HG03565 (cell line): ENCODE measurements around the gene MYO5A.
"Not testable (repeated sequence)": the region's sequence is repeated elsewhere in the genome, so short reads cannot be mapped to it uniquely, and the experiment has no call there.

Experiments used
- ATAC-seq: cut with Tn5 transposase; IDR thresholded peaks from one replicate; pipeline ENCODE4 v1.9.1; 2021; ENCODE audit warnings: mild to moderate bottlenecking, moderate library complexity; ENCODE audit not compliant: unreplicated experiment

The MYO5A gene

GRCh38 chr15:52466134-52466701 lies 62.5 kb downstream of the MYO5A start:
- peak; percentile 84 for ATAC-seq

DNA sequence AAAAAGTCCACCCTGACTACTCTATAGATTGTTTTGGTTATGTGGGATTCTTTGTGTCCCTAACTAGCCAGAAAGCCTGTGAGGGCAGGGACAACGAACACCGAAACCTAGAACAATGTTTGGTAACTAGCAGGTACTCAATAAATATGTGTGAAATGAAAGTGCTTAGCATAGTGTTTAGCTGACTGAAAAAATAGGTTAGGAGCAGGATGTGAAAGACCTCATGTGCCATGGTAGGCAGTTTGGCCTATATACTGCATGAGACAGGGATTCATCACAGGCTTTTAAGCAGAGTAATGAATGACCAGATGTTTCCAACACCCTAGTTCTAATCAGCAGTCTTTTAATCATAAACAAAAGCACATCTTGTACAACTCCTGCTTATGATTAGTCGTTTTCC lies 64.2 kb downstream of the MYO5A start:
- peak; percentile 52 for ATAC-seq

GRCh38 chr15:52464040-52464439 lies 64.6 kb downstream of the MYO5A start:
- no peak for ATAC-seq

GRCh38 chr15:52463638-52464037 lies 65.0 kb downstream of the MYO5A start:
- ATAC-seq = no peak

GRCh38 chr15:52462806-52463360 lies 65.8 kb downstream of the MYO5A start:
- ATAC-seq = no peak

DNA sequence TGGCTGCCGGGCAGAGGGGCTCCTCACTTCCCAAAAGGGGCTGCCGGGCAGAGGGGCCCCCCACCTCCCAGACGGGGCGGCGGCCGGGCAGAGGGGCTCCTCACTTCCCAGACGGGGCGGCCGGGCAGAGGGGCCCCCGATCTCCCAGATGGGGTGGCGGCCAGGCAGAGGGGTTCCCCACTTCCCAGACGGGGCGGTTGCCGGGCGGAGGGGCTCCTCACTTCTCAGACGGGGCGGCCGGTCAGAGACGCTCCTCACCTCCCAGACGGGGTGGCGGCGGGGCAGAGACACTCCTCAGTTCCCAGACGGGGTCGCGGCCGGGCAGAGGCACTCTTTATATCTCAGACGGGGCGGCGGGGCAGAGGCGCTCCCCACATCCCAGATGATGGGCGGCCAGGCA lies 69.0 kb downstream of the MYO5A start:
- not testable (repeated sequence) for ATAC-seq

GRCh38 chr15:52459265-52459664 lies 69.4 kb downstream of the MYO5A start:
- ATAC-seq = not testable (repeated sequence)

DNA sequence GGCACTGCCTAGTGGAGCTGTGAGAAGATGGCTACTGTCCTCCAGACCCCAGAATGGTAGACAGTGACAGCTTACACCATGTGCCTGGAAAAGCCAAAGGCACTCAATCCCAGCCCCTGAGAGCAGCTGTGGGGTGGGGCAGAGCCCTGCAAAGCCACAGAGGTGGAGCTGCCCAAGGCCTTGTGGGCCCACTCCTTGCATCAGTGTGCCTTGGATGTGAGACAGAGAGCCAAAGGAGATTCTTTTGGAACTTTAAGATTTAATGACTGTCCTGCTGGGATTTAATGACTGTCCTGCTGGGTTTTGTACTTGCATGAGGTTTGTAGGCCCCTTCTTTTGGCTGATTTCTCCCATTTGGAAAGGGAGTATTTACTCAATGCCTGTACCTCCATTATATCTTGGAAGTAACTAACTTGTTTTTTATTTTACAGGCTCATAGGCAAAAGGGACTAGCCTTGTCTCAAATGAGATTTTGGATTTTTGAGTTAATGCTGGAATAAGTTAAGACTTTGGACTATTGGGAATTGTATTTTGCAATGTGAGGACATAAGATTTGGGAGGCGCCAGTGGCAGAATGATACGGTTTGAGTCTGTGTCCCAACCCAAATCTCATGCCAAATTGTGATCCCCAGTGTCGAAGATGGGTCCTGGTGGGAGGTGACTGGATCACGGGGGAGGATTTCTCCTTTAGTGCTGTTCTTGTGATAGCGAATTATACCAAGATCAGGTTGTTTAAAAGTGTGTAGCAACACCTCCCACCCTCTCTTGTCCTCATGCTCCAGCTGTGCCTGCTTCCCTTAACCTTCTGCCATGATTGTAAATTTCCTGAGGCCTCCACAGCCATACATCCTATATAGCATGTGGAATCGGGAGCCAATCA lies 80.4 kb downstream of the MYO5A start:
- no peak for ATAC-seq

GRCh38 chr15:52445954-52446353 lies 82.7 kb downstream of the MYO5A start:
- ATAC-seq = no peak

DNA sequence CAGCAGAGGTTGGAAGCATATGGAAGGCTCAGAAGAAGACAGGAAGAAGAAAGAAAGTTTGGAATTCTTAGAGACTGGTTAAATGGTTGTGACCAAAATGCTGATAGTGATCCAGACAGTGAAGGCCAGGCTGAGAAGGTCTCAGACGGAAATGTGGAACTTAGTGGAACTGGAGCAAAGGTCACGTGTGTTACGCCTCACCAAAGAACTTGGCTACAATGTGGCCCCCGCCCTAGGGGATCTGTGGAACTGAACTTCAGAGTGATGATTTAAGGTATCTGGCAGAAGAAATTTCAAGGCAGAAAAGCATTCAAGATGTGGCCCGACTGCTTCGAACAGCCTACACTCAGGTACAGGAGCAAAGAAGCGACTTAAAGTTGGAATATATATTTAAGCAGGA lies 83.1 kb downstream of the MYO5A start:
- ATAC-seq = no peak

GRCh38 chr15:52443205-52443604 lies 85.5 kb downstream of the MYO5A start:
- ATAC-seq = not testable (repeated sequence)

DNA sequence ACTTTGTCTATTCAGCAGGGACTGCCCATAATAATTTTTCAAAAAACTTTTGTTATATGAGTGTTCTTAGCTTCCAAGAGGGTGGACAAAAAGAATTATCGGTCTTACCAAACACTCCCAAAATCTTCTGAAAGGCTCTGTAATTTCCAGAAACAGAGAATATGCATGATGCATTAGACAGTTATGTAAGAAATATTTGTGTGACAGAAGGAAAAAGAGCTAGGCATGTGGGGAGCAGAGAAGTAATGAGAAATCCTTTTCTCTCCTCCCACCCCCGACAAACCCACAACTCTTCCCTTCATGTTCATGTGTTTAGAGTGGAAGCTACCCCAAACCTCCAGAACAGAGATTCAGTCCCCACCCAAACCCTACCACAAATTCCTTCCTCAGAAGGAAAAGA lies 86.8 kb downstream of the MYO5A start:
- ATAC-seq = no peak

DNA sequence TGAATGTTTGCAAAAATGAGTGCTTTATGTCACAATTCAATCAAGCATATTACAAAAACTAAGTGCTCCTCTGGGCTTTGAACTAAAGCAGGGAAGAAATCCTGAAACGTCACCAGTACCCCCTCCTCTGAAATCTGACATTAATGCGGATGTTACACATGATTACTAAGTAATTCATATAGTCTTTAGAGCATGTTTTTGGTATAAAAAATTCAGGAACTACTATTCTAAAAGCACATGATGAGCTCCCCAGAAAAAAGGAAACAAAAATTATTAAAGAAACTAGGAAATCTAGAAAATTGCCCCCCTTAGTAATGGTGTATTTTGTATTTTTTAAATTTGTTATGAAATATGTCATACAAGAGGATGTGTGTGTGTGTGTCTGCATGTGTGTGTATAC lies 87.7 kb downstream of the MYO5A start:
- ATAC-seq = no peak

DNA sequence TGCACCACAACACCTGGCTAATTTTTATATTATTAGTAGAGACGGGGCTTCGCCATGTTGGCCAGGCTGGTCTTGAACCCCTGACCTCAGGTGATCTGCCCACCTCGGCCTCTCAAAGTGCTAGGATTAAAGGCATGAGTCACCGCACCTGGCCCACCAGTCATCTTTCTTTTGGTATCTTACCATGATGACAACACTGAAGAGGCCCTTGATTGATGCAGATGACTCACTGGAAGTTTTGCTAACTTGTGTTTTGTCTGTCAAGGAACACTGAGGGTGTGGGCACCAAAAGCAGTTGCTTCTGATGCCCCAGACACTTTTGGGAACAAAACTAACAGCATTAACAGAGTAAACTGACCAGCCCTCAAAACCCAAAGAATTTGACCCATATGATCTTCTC lies 88.3 kb downstream of the MYO5A start:
- ATAC-seq = no peak

- no peak for ATAC-seq
Measured at GRCh38 chr15:52439470-52439869, 89.2 kb downstream of the MYO5A start.

- not testable (repeated sequence) for ATAC-seq
Measured at GRCh38 chr15:52439042-52439441, 89.6 kb downstream of the MYO5A start.

DNA sequence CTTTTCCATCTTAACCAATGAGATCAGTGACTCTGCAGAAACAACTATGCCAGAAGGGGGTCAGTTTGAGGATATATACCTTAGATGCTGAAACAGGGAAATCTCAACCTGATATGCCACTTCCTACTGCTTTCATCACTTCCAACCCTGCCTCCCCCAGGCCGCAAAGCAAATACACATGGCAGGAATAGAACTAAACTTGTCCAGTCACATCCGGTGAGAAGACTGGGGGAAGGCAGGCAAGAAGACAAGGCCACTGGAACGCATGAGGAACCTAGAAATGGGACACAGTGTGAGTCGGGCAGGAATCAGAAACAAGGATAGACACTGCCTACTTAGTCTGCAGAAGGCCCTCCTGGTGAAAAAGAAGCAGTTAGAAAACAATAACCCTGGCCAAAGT lies 90.6 kb downstream of the MYO5A start:
- no peak for ATAC-seq

- ATAC-seq = no peak
Measured at GRCh38 chr15:52437646-52438045, 91.0 kb downstream of the MYO5A start.

- no peak for ATAC-seq
Measured at GRCh38 chr15:52436981-52437380, 91.7 kb downstream of the MYO5A start.

DNA sequence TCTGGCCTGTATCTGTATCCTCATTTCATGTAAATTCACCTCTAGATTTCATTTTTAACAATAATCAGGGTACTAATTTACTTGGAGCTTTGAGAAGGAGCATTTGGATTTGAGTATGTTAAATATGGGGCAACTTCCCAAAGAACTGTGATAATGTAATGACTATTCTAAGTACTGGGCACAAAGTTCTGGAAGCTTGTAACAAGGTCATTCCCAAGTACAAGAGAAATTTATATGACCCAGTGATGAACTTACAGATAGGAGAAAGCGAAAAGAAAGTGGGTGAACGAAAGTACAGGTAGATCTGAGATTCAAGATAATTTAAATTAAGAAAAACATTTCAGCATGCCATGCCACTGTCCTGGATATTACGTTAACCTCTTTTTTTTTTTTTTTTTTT lies 93.8 kb downstream of the MYO5A start:
- ATAC-seq = no peak

- ATAC-seq = no peak
Measured at GRCh38 chr15:52428297-52428696, 100.4 kb downstream of the MYO5A start.

DNA sequence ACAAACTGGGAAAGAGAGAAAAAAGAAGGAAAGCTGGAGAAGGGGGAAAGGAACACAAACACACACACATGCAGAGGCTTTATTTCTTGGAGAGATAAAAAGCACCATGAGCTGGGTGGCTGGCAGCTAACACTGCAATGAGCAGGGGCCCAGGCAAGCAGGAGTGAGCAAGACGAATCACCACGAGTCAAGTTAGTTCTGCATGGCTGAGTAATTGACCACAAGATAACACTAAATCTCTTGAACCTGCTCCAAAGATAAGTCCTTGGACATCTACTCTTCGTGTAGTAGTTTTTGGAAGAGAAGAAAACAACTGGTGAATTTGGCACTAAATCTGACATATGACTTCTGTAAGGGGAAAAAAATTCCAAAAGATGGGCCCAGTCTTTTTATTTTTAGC lies 100.9 kb downstream of the MYO5A start:
- no peak for ATAC-seq
